Stimulated activated CD8-positive, alpha-beta memory T cell treated with anti-CD3 and anti-CD28 coated beads, Interleukin-2, amount 100 ng/mL, for 48 hours (primary cell): ENCODE measurements around the gene IQSEC1.

ENCODE experiments used
- DNase-seq, 2 donors: peaks; one replicate each; pipeline ENCODE4 v3.0.0-alpha.2; 2020; ENCODE audit warnings: low read depth in 2 of 2

Gene IQSEC1

GRCh38 chr3:12908136-12908730, 165.0 kb downstream of the IQSEC1 start:
- no peak for DNase-seq

- no peak for DNase-seq
Observed at GRCh38 chr3:12907729-12908128, 165.5 kb downstream of the IQSEC1 start.

- DNase-seq = no peak
Observed at GRCh38 chr3:12907296-12907695, 165.9 kb downstream of the IQSEC1 start.

GRCh38 chr3:12906916-12907290, 166.3 kb downstream of the IQSEC1 start:
- DNase-seq = no peak

- no peak for DNase-seq
Observed at GRCh38 chr3:12906141-12906915, 166.9 kb downstream of the IQSEC1 start.

DNA sequence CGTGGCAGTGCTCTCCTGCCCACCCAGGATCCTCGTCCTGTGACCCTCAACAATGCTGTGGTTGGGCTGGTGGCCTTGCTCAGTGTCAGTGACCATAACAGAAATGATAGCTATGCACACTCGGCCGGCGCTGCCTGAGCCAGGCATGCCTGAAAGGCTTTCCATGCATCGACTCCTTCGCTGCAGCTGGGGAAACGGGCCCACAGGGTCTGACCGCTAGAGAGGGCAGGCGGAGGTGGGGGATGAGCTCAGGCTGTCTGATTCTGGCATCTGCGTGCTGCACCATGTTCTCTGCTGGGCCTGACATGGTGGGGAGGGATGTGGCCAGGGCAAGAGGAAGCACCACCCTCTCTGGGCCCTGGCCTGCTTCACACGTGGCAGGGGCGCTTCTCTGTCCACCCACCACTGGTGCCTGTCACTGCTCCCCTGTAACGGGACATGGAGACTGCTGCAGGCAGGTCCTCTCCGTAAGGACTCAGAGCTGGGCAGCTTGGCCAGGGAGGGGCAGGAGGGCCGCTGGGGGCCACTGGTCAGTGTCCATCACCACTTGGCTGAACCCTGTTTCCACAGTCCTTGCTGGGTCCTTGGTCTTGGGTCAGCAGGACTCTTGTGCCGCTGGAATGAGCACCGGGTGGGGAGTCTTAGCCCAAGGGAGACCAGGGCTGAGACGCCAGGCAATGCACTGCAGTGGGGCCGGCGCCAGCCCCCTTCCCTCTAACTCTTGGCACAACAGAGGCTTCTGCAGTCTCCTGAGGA, 167.7 kb downstream of the IQSEC1 start:
- DNase-seq = no peak

DNA sequence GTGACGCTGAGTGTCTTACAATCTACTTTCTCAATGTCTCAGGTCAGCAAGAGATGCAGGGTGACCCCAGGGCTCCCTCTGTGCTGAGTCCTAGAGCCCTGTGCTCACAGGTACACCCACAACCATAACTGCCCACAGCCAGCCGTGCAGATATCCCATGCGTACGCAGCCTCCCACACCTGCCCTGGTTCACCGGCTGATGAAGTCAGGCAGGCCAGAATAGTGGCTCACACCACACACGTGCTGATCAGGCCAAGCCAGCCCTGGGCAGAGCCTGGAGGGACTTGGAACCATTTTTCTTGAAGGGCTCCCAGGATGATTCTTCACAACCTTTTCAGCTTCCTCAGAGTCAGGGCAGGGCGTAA, 168.3 kb downstream of the IQSEC1 start:
- no peak for DNase-seq

DNA sequence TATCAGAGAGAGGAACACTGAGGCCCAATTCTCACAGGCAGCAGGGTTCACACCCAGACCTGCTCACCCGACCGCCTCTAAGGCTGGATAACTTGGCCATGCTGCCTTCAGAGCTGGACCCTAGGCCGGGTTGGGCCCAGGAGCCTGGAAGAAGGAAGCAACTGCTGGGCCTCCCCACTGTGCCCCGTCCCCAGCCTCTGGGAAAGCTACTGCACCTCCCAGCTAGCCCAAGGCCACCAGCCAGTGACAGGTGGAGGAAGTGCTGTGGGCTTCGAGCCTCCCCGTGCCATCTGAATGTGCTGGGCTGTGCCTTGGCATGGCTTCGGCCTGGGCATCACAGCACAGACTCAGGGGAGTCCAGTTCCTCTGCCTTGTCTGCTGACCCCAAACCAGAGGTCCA, 169.3 kb downstream of the IQSEC1 start:
- DNase-seq = no peak

GRCh38 chr3:12903000-12903800, 170.0 kb downstream of the IQSEC1 start:
- DNase-seq = no peak

- no peak for DNase-seq
Observed at GRCh38 chr3:12902181-12902999, 170.8 kb downstream of the IQSEC1 start.

GRCh38 chr3:12901623-12902045, 171.6 kb downstream of the IQSEC1 start:
- no peak for DNase-seq

DNA sequence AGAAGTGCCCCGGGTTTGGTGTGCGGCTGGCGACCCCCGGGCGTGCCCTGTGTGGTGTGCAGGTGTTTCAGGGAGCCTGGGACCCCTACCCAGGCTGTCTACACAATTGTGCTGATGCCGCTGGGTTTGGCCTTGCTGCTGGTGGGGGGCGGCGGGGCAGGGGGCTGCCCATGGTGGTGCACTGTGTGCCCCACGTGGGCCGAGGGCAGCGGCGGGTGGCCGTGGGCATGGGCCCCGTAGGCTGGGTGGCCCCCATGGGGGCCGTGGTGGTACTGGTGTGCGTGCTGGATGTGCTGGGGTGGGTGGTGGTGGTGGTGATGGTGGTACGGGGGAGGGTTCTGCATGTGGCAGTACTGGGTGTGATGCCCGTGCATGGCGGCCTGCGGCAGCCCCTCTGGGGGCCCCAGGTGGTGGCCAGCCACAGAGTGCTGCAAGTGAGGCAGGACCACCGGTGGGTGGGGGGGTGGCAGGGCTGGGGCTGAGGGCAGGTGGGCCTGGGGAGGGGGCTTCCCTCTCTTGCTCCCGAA, 172.3 kb downstream of the IQSEC1 start:
- DNase-seq = no peak

DNA sequence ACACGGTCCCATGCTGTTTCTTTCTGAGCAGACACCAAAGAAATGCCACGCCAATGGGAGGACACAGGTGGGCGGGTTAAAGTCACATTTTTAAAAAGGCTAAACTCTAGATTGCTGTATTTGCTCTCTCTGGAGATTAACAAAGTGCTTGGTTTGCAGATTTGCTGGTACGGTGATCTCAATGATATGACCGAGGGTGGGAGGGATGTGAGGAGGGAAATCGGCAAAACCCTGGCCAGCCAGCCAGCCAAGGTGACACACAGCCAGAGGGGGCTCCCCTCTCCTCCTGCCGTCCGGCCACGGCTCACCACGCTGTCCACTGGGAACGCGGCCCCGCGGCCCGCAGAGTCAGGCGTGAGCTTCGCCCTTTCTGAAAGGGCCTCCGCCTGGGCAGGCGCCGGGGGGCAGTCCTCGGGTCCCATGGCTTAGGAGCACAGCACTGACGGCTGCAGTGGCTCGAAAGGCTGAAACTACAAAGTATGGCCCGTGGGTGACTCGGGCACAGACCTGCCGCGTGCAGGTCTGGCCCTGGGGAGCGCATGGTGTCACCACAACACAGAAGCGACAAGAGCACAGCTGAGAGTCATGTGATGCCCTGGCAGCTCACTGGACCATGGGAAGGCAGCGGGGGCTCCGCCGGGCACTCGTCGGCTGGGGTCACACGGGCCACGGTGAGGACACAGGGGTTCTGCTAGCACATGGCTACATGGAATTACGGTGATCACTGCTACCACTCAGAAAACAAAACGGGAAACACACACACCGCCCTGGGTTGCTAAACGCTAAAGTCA, 174.1 kb downstream of the IQSEC1 start:
- no peak for DNase-seq

DNA sequence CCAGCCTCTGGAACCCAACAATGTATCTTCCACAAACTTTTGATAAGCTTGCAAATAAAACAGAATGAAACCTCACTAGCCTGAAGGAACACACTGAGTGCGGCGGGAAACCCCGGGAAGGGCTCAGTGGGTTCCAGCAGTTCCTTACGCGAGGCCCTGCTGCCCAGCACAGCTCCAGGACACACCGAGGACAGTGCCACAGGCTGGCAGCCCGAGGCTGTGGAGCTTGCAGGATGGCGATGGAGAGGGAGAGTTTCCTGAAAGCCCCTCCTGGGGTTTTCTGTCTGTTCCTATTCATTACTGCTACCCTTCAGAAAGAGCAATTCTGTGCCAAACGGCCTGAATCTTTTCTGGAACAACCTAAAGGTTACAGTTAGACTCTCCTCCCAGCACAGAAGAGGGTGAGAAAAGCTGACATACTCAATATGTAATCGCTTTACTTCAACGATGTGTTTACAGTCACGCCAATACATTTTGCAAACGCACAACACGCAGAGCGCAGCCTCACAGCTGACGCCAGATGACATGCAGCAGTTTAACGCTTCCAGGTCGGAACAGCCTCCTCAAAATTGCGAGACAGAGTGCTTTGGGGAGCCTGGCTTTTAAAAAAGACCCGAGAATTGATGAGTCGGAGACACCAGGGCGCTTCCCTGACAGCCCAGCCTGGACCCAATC, 174.8 kb downstream of the IQSEC1 start:
- DNase-seq = no peak

DNA sequence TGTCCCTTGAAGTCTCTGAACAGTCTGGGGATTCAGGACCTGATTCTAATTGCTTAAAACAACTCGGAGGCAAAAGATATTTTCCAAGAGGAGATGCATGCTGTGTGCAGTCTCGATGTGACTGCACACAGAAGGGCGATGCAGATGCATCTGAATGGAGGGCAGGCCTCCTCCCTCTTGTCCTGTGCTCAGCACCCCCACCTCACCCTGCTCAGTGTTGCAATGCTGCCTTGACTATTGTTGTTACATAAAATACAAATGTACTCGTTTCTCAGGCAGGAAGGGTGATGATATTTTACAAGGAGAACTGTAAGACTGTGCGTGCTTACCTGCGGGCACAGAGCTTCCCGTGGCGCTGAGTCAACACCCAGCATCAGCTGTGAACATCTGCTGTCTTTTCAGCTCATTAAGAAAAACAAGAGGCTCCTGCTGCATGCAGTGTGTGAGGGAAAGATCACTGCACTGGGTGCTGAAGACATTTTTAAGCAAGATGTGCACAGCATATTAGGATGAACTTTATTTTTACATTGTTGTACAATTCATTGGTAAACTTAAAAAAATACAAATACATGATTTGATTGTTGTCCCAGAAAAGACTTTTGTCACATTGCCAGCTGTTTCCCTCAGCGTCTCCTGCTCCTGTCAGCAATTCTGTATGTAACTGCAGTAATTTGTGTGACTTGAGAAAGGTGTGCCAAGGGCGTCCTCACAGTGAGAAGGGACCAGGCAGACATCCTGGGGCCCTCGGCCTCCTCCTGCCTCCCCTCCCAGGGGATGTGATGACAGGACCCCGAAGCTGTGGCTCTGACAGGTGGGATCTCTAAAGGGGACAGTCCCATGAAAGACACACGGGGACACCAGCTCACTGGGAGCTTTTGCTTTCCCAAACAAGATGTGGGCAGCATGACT, 175.6 kb downstream of the IQSEC1 start:
- DNase-seq = no peak

DNA sequence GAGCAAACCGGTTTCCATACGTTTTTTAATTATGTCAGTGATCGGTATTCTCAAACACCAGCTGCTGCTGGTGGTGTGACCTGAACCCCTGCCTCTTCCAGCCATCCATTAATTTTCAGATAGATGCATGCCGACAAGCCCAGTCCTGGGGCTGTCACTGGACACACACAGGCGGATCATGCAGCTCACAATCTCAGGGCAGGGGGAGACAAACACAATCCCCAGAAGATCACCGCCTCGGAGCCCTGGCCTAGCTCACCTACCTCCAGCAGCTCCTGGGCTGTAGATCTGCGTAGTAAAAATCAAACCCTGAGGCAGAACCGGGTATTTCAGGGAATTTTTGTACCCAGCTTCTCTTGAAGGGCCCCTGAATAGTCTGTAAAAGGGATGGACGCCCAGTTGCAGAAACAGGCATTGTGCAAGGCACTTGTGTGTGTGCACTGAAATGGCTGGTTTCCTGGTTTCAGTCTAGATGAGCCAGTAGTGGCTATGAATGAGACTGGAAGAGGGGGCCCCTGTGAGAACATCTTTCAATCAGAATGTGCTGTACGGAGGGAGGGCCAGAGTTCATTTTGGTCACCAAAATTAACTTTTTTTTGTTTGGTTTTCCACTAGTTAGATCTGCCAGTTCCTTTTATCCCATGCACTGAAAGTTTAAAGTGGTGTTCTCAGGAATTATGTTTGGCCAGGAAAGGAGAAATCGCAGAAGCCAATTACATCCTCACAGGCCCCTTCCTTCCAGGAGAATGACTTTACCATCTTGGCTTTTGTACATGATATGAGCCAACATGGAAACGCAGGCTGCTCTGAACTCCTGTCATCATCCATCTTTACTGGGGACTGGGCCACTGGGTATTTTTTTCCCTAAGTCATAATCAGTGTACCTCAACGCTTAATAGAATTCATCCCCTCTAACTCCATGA, 176.9 kb downstream of the IQSEC1 start:
- no peak for DNase-seq

- DNase-seq = no peak
Observed at GRCh38 chr3:12895391-12896062, 177.7 kb downstream of the IQSEC1 start.
